ENCODE data around the gene TCIRG1. TPM values are rescaled to one million over a fixed set of nuclear protein-coding genes. Genes with fewer than 3 reads are reported as not detected.

The TCIRG1 gene
- total RNA-seq, 6 donors from 2014 or later = 141 to 919 (median 287) TPM

DNA sequence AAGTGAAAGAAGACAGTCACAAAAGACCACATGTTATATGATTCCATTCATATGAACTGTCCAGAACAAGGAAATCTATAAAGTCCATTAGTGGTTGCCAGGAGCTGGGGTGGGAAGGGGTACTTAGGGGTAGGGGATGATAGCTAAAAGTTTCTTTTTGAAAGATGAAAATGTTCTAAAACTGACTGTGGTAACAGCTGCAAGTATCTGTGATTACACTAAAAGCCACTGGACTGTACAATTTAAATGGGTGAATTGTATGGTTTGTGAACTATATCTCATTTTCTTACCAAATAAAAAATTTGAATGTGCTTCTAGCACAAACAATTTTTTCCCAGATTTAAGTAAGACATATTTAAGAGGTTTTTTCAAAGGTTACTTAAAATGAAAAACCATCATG lies 60.2 kb downstream of the TCIRG1 start:
- peak overlapping the region; percentile 26 to 74 (median 56) for H3K27ac ChIP-seq
- H3K36me3 ChIP-seq = no peaks in the 10 kb centered on the region
- H3K9me3 ChIP-seq = no peaks in the 10 kb centered on the region
- no peak for TF ChIP-seq POLR2AphosphoS5 (IDR thresholded peaks at IDR 0.05)
- TF ChIP-seq, protein P1, sequence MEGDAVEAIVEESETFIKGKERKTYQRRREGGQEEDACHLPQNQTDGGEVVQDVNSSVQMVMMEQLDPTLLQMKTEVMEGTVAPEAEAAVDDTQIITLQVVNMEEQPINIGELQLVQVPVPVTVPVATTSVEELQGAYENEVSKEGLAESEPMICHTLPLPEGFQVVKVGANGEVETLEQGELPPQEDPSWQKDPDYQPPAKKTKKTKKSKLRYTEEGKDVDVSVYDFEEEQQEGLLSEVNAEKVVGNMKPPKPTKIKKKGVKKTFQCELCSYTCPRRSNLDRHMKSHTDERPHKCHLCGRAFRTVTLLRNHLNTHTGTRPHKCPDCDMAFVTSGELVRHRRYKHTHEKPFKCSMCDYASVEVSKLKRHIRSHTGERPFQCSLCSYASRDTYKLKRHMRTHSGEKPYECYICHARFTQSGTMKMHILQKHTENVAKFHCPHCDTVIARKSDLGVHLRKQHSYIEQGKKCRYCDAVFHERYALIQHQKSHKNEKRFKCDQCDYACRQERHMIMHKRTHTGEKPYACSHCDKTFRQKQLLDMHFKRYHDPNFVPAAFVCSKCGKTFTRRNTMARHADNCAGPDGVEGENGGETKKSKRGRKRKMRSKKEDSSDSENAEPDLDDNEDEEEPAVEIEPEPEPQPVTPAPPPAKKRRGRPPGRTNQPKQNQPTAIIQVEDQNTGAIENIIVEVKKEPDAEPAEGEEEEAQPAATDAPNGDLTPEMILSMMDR (IDR thresholded peaks at IDR 0.05) = no peak
- no peak for TF ChIP-seq EP300 (IDR thresholded peaks at IDR 0.05)
- TF ChIP-seq POLR2A (IDR thresholded peaks at IDR 0.05) = no peak
- H3K27me3 ChIP-seq = no peaks in the 10 kb centered on the region
- ATAC-seq (ENCODE audit: low FRiP score in 2 of 2) (no peak), DNase-seq (no peak)
- H3K4me1 ChIP-seq = peaks cover 6 to 24% (median 20%) of the 10 kb centered on the region in 4 donors
- no peak overlapping the region for H3K4me3 ChIP-seq

DNA sequence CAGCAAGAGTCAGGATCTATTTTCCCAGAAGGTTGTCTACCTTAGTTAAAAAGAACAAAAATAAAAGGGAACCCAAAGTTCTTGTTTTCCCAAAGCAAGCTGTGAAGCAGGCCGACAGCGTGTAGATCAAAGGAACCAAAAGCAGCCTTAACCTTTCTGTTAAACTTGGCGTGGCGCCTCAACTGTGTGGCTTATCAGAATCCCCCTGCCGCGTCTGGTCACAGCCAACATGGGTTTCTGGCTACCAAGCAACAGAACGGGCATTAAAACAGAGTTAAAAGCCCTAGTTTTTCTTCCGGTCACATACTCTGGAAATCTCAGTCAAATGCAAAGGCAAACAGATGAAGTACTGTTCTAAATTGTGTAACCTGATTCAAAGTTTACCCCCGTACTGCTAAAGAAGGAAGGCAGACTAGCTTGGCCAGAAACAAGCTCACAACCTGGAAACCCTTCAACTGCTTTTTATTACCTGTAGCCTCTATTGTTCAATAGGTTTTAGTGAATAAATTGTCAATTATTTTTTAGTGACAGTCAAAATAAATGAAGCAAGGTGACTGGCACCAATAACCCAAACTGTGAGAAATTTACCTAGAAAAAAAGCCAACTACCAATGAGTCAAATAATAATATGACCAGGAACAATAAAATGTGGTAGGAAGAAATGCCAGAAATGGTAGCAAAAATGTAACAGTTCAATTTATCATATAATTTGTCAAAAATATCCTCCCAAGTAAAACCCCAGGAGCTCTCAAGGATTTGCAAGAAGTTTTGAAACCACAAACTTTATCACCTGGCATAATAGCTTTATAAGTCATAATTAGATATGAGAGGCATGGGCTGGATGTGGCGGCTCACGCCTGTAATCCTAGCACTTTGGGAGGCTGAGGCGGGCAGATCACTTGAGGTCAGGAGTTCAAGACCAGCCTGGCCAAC lies 60.9 kb downstream of the TCIRG1 start:
- Histone ChIP-seq H3K9me3 (no peaks in the 10 kb centered on the region), H3K36me3 (no peaks in the 10 kb centered on the region), H3K27me3 (no peaks in the 10 kb centered on the region), H3K27ac (peak overlapping the region; percentile 26 to 74 (median 56)), H3K4me3 (no peak overlapping the region), H3K4me1 (peaks cover 6 to 24% (median 20%) of the 10 kb centered on the region in 4 donors)
- ATAC-seq (ENCODE audit: low FRiP score in 2 of 2) (peak; percentile 61 to 80), DNase-seq (peak in 1 of 2 donors; percentile 70)
- TF ChIP-seq POLR2A (IDR thresholded peaks at IDR 0.05) = no peak
- peak in 1 of 2 donors; percentile 16 for TF ChIP-seq POLR2AphosphoS5 (IDR thresholded peaks at IDR 0.05)
- WGBS, 2 donors = 35 to 39% methylated on average over 12 of the region's 12 CpGs

Small RNAs within 50 kb of the gene (small RNA-seq; reads per million reads assigned to genes)
- 0.07 to 0.72 (median 0.30) reads per million in 4 donors for gene MIR6753

Other genes starting within 250 kb of the TCIRG1 start
- 100 to 1,000 TPM in 4 of 6 donors, 10 to 100 TPM in 2; 99.3 to 186 (median 124) TPM for gene UNC93B1, start 34.9 kb upstream of the TCIRG1 start, total RNA-seq
- 100 to 1,000 TPM; 107 to 229 (median 185) TPM for gene ALDH3B1, start 28.7 kb upstream of the TCIRG1 start, total RNA-seq
- gene NDUFS8, start 8.3 kb upstream of the TCIRG1 start, total RNA-seq = 100 to 1,000 TPM in 5 of 6 donors, 10 to 100 TPM in 1; 64.5 to 196 (median 143) TPM
- gene CHKA, start 82.4 kb downstream of the TCIRG1 start, total RNA-seq = 100 to 1,000 TPM in 1 of 6 donors, 10 to 100 TPM in 5; 34.5 to 128 (median 59.1) TPM
- gene KMT5B, start 174.3 kb downstream of the TCIRG1 start, total RNA-seq = 10 to 100 TPM; 19.3 to 61.2 (median 41.0) TPM
- gene C11orf24, start 232.9 kb downstream of the TCIRG1 start, total RNA-seq = 10 to 100 TPM; 13.9 to 37.5 (median 24.0) TPM

Data from upper lobe of left lung (tissue), 6 donors.